Chondrocyte (in vitro differentiated cells): ENCODE measurements around the gene S100A8. TPM values are rescaled to one million over a fixed set of nuclear protein-coding genes. Genes with fewer than 3 reads are reported as not detected.

Source experiments
- DNase-seq: peaks from one replicate; pipeline ENCODE4 v3.0.0; 2021; ENCODE audit warnings: mixed read lengths, low spot score
- H3K27ac Mint-ChIP-seq: one replicate; pipeline ENCODE4 v1.8.0; 2021; ENCODE audit warnings: mild to moderate bottlenecking, moderate library complexity, mixed read lengths; ENCODE audit not compliant: unreplicated experiment
- H3K27me3 Mint-ChIP-seq: 2 replicates; pipeline ENCODE4 v1.8.0; 2021; ENCODE audit warnings: low read depth, mixed read lengths
- H3K36me3 Mint-ChIP-seq: 2 replicates; pipeline ENCODE4 v1.8.0; 2021; ENCODE audit warnings: low read depth, mixed read lengths
- H3K4me1 Mint-ChIP-seq: 2 replicates; pipeline ENCODE4 v1.8.0; 2021; ENCODE audit warnings: low read depth, mild to moderate bottlenecking, mixed read lengths
- H3K4me3 Mint-ChIP-seq: one replicate; pipeline ENCODE4 v1.8.0; 2021; ENCODE audit warnings: mild to moderate bottlenecking, moderate library complexity, mixed read lengths; ENCODE audit not compliant: unreplicated experiment
- H3K9me3 Mint-ChIP-seq: 2 replicates; pipeline ENCODE4 v1.8.0; 2021; ENCODE audit warnings: low read depth, mixed read lengths
- total RNA-seq: library from RNA; stranded (reverse); gene quantifications from 3 replicates; pipeline ENCODE4 v1.2.1, GENCODE V29; 2021
- TF ChIP-seq, protein P1 (sequence below): fragments of 200-600 bp; sonication (generic); IDR thresholded peaks from 2 replicates; pipeline ENCODE4 v1.5.0; 2021; ENCODE audit warnings: antibody characterized with exemption, mild to moderate bottlenecking, moderate library complexity

The S100A8 gene
- total RNA-seq, 1 donor from 2014 or later = not detected

DNA sequence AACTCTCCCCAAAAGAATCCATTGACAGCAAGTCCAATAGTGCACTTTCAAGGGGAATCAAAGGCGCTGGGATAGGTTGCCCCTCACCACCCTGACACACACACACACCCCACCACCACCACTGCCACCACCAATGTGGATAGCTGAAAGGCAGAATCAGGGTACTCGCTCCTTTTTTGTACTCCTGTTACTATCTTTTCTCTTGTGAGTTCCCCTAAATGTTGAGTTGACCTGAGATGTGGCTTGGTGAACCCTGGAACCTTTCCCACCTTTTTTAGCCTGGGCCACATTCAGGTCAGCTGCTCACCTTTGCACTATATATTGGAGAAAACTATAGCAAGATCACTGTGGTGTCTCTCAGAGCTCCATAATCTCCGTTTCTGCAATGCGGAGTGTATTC lies 3.9 kb downstream of the S100A8 start:
- Mint-ChIP-seq H3K27ac (no peak overlapping the region), H3K27me3 (peaks cover 11% of the 10 kb centered on the region), H3K9me3 (peaks cover 12% of the 10 kb centered on the region), H3K4me3 (no peak overlapping the region), H3K36me3 (peaks cover 2% of the 10 kb centered on the region), H3K4me1 (no peaks in the 10 kb centered on the region)
- TF ChIP-seq, protein P1, sequence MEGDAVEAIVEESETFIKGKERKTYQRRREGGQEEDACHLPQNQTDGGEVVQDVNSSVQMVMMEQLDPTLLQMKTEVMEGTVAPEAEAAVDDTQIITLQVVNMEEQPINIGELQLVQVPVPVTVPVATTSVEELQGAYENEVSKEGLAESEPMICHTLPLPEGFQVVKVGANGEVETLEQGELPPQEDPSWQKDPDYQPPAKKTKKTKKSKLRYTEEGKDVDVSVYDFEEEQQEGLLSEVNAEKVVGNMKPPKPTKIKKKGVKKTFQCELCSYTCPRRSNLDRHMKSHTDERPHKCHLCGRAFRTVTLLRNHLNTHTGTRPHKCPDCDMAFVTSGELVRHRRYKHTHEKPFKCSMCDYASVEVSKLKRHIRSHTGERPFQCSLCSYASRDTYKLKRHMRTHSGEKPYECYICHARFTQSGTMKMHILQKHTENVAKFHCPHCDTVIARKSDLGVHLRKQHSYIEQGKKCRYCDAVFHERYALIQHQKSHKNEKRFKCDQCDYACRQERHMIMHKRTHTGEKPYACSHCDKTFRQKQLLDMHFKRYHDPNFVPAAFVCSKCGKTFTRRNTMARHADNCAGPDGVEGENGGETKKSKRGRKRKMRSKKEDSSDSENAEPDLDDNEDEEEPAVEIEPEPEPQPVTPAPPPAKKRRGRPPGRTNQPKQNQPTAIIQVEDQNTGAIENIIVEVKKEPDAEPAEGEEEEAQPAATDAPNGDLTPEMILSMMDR = no peak
- no peak for DNase-seq

DNA sequence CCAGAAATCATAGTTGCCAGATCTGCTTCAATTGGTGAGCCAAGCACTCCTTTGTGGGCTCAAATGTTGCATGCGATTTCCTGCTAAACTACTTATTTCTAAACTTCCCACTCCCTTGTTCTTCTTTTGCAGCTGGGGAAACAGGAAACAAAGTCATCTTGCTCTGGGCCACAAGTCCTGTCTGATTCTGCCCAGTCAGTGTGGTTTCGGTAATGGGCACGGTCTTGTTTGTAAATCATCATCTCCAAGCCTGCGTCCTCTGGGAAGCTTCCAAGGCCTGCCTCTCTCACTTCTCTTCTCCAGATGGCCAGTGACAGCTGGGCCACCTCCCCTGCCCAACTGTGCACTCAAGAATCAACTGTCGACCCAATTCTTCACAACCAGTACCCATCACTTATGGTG lies 4.4 kb downstream of the S100A8 start:
- TF ChIP-seq, protein P1 = no peak
- no peak for DNase-seq
- H3K36me3 Mint-ChIP-seq = peaks cover 4% of the 10 kb centered on the region
- H3K4me1 Mint-ChIP-seq = no peaks in the 10 kb centered on the region
- H3K9me3 Mint-ChIP-seq = peaks cover 17% of the 10 kb centered on the region
- no peak overlapping the region for H3K27ac Mint-ChIP-seq
- H3K4me3 Mint-ChIP-seq = no peak overlapping the region
- H3K27me3 Mint-ChIP-seq = peaks cover 9% of the 10 kb centered on the region

DNA sequence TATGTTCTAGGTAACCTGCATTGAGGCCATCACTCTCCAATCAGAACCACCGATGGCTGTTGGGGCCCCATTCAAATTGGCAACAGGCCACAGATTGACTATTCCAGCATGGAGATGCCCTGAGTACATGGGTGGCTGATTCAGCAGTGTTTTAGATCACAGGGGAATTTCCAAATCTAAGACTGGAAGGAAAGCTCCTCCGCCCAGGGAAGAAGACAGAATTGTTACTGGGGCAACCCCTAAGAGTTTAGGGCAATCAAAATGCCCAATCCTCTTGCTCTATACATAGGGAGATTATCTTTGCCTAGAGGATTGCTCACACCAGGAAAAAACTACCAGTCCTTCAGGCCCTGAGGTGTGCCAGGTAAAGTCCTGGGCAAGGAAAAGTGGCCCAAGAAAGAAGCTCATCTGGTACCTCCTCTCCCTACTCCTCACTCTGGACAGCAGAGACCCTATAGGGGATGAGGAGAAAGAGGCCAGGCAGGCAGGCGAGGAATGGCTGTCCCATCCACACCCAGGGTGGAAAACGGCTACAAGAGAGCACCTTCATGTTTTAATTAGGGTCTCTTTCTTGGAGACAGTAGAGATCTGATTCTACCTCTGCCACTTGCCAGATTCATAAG lies 5.8 kb downstream of the S100A8 start:
- Mint-ChIP-seq H3K27ac (no peak overlapping the region), H3K27me3 (peaks cover 7% of the 10 kb centered on the region), H3K36me3 (peaks cover 4% of the 10 kb centered on the region), H3K9me3 (peaks cover 23% of the 10 kb centered on the region), H3K4me3 (no peak overlapping the region), H3K4me1 (no peaks in the 10 kb centered on the region)
- no peak for DNase-seq
- TF ChIP-seq, protein P1 = no peak

DNA sequence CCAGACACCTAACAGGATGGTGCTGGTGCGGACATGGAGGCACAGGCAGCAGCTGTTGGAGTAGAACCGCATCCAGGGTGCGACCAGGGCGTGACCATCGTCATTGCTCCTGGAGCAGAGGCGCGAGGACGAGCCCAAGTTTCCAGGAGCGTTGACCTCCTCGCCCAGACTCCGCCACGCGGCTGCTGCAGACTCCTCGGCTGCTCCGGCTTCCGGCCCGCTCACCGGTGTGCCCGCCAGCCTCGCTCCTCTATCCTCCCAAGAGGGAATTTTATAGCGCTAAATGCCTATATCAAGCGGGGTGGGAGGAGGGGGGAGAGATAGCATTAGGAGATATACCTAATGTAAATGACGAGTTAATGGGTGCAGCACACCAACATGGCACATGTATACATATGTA lies 10.2 kb downstream of the S100A8 start:
- Mint-ChIP-seq H3K36me3 (peaks cover 4% of the 10 kb centered on the region), H3K27ac (no peak overlapping the region), H3K9me3 (peaks cover 23% of the 10 kb centered on the region), H3K27me3 (peaks cover 8% of the 10 kb centered on the region), H3K4me1 (no peaks in the 10 kb centered on the region), H3K4me3 (no peak overlapping the region)
- TF ChIP-seq, protein P1 = no peak
- no peak for DNase-seq

DNA sequence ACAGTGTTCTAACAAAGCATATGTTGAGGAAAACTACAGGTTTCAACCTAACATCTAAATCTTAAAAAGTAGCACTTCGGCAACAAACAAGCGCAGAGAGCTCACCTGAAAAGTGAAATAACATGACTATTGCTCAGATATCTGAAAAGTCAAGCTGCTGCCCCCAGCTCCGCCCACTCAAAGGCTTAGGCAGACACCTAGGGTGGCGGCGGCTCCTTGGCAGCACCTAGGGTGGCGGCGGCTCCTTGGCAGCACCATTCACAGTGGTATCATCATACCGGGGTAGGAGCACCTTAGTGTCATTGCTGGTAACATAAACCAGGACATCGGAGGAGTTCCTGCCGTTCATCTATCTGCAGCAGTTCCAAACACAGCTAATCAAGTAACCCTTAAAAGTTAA lies 11.3 kb downstream of the S100A8 start:
- peaks cover 23% of the 10 kb centered on the region for H3K9me3 Mint-ChIP-seq
- no peak overlapping the region for H3K4me3 Mint-ChIP-seq
- no peak overlapping the region for H3K27ac Mint-ChIP-seq
- H3K27me3 Mint-ChIP-seq = peaks cover 8% of the 10 kb centered on the region
- no peak for DNase-seq
- peaks cover 4% of the 10 kb centered on the region for H3K36me3 Mint-ChIP-seq
- TF ChIP-seq, protein P1 = no peak
- no peaks in the 10 kb centered on the region for H3K4me1 Mint-ChIP-seq
